ENCODE measurements around the gene RAB1B.

The RAB1B gene

GRCh38 chr11:66281776-66282467 lies 13.5 kb downstream of the RAB1B start:
- TF ChIP-seq GATA2 (IDR thresholded peaks at IDR 0.05; ENCODE audit: low read depth, low read length) (no peak), GATA3 (IDR thresholded peaks at IDR 0.05; ENCODE audit: low read depth, low read length) (no peak)

GRCh38 chr11:66282468-66283455 lies 14.3 kb downstream of the RAB1B start:
- no peak for TF ChIP-seq GATA2 (IDR thresholded peaks at IDR 0.05; ENCODE audit: low read depth, low read length)

- TF ChIP-seq GATA2 (IDR thresholded peaks at IDR 0.05; ENCODE audit: low read depth, low read length) (no peak), GATA3 (IDR thresholded peaks at IDR 0.05; ENCODE audit: low read depth, low read length) (no peak)
These were observed 15.1 kb downstream of the RAB1B start for GRCh38 chr11:66283461-66284105.

GRCh38 chr11:66284526-66285078 lies 16.2 kb downstream of the RAB1B start:
- TF ChIP-seq GATA2 (IDR thresholded peaks at IDR 0.05; ENCODE audit: low read depth, low read length) (no peak), GATA3 (IDR thresholded peaks at IDR 0.05; ENCODE audit: low read depth, low read length) (no peak)

GRCh38 chr11:66285250-66285947 lies 17.0 kb downstream of the RAB1B start:
- TF ChIP-seq GATA2 (IDR thresholded peaks at IDR 0.05; ENCODE audit: low read depth, low read length) (no peak), GATA3 (IDR thresholded peaks at IDR 0.05; ENCODE audit: low read depth, low read length) (no peak)

GRCh38 chr11:66286699-66287098 lies 18.3 kb downstream of the RAB1B start:
- TF ChIP-seq GATA3 (IDR thresholded peaks at IDR 0.05; ENCODE audit: low read depth, low read length): no peak

- TF ChIP-seq GATA3 (IDR thresholded peaks at IDR 0.05; ENCODE audit: low read depth, low read length) (no peak), GATA2 (IDR thresholded peaks at IDR 0.05; ENCODE audit: low read depth, low read length) (no peak)
These were observed 18.9 kb downstream of the RAB1B start for GRCh38 chr11:66287211-66287888.

GRCh38 chr11:66287889-66288670 lies 19.6 kb downstream of the RAB1B start:
- TF ChIP-seq GATA3 (IDR thresholded peaks at IDR 0.05; ENCODE audit: low read depth, low read length) (no peak), GATA2 (IDR thresholded peaks at IDR 0.05; ENCODE audit: low read depth, low read length) (no peak)

GRCh38 chr11:66288671-66289547 lies 20.5 kb downstream of the RAB1B start, which contains the start of gene YIF1A:
YIF1A (minus strand) TSS chr11:66289143; CDS start chr11:66288985, 158 bp downstream.
- TF ChIP-seq GATA3 (IDR thresholded peaks at IDR 0.05; ENCODE audit: low read depth, low read length): no peak
- no peak for TF ChIP-seq GATA2 (IDR thresholded peaks at IDR 0.05; ENCODE audit: low read depth, low read length)

- TF ChIP-seq GATA2 (IDR thresholded peaks at IDR 0.05; ENCODE audit: low read depth, low read length) (no peak), GATA3 (IDR thresholded peaks at IDR 0.05; ENCODE audit: low read depth, low read length) (no peak)
These were observed 21.3 kb downstream of the RAB1B start for GRCh38 chr11:66289548-66290329.

GRCh38 chr11:66290330-66290621 lies 21.8 kb downstream of the RAB1B start:
- TF ChIP-seq GATA3 (IDR thresholded peaks at IDR 0.05; ENCODE audit: low read depth, low read length): no peak
- TF ChIP-seq GATA2 (IDR thresholded peaks at IDR 0.05; ENCODE audit: low read depth, low read length): no peak
